ENCODE data around the gene PRR5.
"Not testable (repeated sequence)": the region's sequence is repeated elsewhere in the genome, so short reads cannot be mapped to it uniquely, and the experiment has no call there.

PRR5 gene

GRCh38 chr22:44673406-44673805 lies 28.6 kb upstream of the PRR5 start:
- DNase-seq (ENCODE audit: low spot score), result no peak

- DNase-seq (ENCODE audit: low spot score), result not testable (repeated sequence)
Measured at GRCh38 chr22:44676066-44676440, 26.0 kb upstream of the PRR5 start.

GRCh38 chr22:44676441-44677352 lies 25.3 kb upstream of the PRR5 start:
- no peak for DNase-seq (ENCODE audit: low spot score)

GRCh38 chr22:44677353-44677840 lies 24.6 kb upstream of the PRR5 start:
- DNase-seq (ENCODE audit: low spot score), result no peak

GRCh38 chr22:44677871-44678555 lies 24.0 kb upstream of the PRR5 start:
- DNase-seq (ENCODE audit: low spot score), result no peak

GRCh38 chr22:44678556-44679305 lies 23.3 kb upstream of the PRR5 start:
- DNase-seq (ENCODE audit: low spot score), result no peak

- not testable (repeated sequence) for DNase-seq (ENCODE audit: low spot score)
Measured at GRCh38 chr22:44679306-44679647, 22.7 kb upstream of the PRR5 start.

- no peak for DNase-seq (ENCODE audit: low spot score)
Measured at GRCh38 chr22:44680058-44680457, 21.9 kb upstream of the PRR5 start.

GRCh38 chr22:44680481-44680894 lies 21.5 kb upstream of the PRR5 start:
- DNase-seq (ENCODE audit: low spot score), result no peak

GRCh38 chr22:44682556-44683168 lies 19.3 kb upstream of the PRR5 start:
- no peak for DNase-seq (ENCODE audit: low spot score)

- no peak for DNase-seq (ENCODE audit: low spot score)
Measured at GRCh38 chr22:44683237-44683636, 18.8 kb upstream of the PRR5 start.

- no peak for DNase-seq (ENCODE audit: low spot score)
Measured at GRCh38 chr22:44683881-44684280, 18.1 kb upstream of the PRR5 start.

GRCh38 chr22:44684506-44685383 lies 17.3 kb upstream of the PRR5 start:
- peak; percentile 82 for DNase-seq (ENCODE audit: low spot score)

GRCh38 chr22:44685384-44686056 lies 16.5 kb upstream of the PRR5 start:
- DNase-seq (ENCODE audit: low spot score), result no peak

GRCh38 chr22:44686873-44687600 lies 15.0 kb upstream of the PRR5 start:
- DNase-seq (ENCODE audit: low spot score), result no peak

GRCh38 chr22:44689173-44689572 lies 12.8 kb upstream of the PRR5 start:
- no peak for DNase-seq (ENCODE audit: low spot score)

- DNase-seq (ENCODE audit: low spot score), result no peak
Measured at GRCh38 chr22:44689915-44690524, 12.0 kb upstream of the PRR5 start.

- DNase-seq (ENCODE audit: low spot score), result no peak
Measured at GRCh38 chr22:44691796-44692661, 10.0 kb upstream of the PRR5 start.

Data from left forelimb (tissue), 1 donor.